Loucy (cell line): ENCODE results near the gene COL11A2.

ENCODE experiments used
- H2AFZ ChIP-seq: fragments of 200-600 bp; sonication (generic); 2 replicates; pipeline ENCODE4 v1.6.0; 2016; ENCODE audit warnings: antibody characterized with exemption, mild to moderate bottlenecking, low read length, moderate library complexity
- H3F3A ChIP-seq: fragments of 200-600 bp; 2 replicates; pipeline ENCODE4 v1.6.0; 2016; ENCODE audit warnings: antibody characterized with exemption, low read depth, mild to moderate bottlenecking
- H3K27me3 ChIP-seq: fragments of 200-600 bp; sonication (generic); 2 replicates; pipeline ENCODE4 v1.6.1; 2014; ENCODE audit warnings: low read length, mild to moderate bottlenecking; ENCODE audit not compliant: insufficient read depth, poor library complexity, severe bottlenecking
- H3K36me3 ChIP-seq: fragments of 200-600 bp; sonication (generic); 2 replicates; pipeline ENCODE4 v1.6.1; 2016; ENCODE audit warnings: low read length; ENCODE audit not compliant: insufficient read depth
- H3K4me1 ChIP-seq: fragments of 200-600 bp; sonication (generic); 2 replicates; pipeline ENCODE4 v1.5.1; 2014; ENCODE audit warnings: low read length, mild to moderate bottlenecking; ENCODE audit not compliant: insufficient read depth, poor library complexity, severe bottlenecking
- H3K4me2 ChIP-seq: fragments of 200-600 bp; sonication (generic); 2 replicates; pipeline ENCODE4 v1.6.0; 2014; ENCODE audit warnings: antibody characterized with exemption, low read length, low read depth, mild to moderate bottlenecking; ENCODE audit not compliant: poor library complexity, severe bottlenecking
- H3K4me3 ChIP-seq: fragments of 200-600 bp; sonication (generic); 2 replicates; pipeline ENCODE4 v1.5.1; 2014; ENCODE audit warnings: low read length, mild to moderate bottlenecking, mixed read lengths; ENCODE audit not compliant: poor library complexity, severe bottlenecking
- H3K79me2 ChIP-seq: fragments of 200-600 bp; sonication (generic); 2 replicates; pipeline ENCODE4 v1.6.1; 2014; ENCODE audit warnings: low read length; ENCODE audit not compliant: insufficient read depth
- H3K9ac ChIP-seq: fragments of 200-600 bp; sonication (generic); 2 replicates; pipeline ENCODE4 v1.6.0; 2014; ENCODE audit warnings: mild to moderate bottlenecking, low read depth, low read length, moderate library complexity; ENCODE audit not compliant: poor library complexity, severe bottlenecking
- H3K9me2 ChIP-seq: fragments of 200-600 bp; sonication (generic); replicated peaks from 2 replicates; pipeline ENCODE4 v1.6.1; 2016; ENCODE audit warnings: low read depth, low read length, mixed read lengths
- H3K9me3 ChIP-seq: fragments of 200-600 bp; sonication (generic); 2 replicates; pipeline ENCODE4 v1.6.1; 2014; ENCODE audit warnings: mild to moderate bottlenecking, antibody characterized with exemption, low read length, low read depth; ENCODE audit not compliant: insufficient read depth
- H4K20me1 ChIP-seq: fragments of 200-600 bp; sonication (generic); 2 replicates; pipeline ENCODE4 v1.6.0; 2014; ENCODE audit warnings: antibody characterized with exemption, low read length, mild to moderate bottlenecking; ENCODE audit not compliant: insufficient read depth, poor library complexity, severe bottlenecking
- EZH2phosphoT487 ChIP-seq: fragments of 200-600 bp; IDR thresholded peaks from 2 replicates; pipeline ENCODE4 v1.6.1; 2018; ENCODE audit warnings: antibody characterized with exemption, mild to moderate bottlenecking, moderate library complexity, borderline replicate concordance
- TF ChIP-seq, protein P1 (sequence below): fragments of 200-600 bp; sonication (generic); conservative IDR thresholded peaks from 2 replicates; pipeline ENCODE4 v1.5.1; 2014; ENCODE audit warnings: mild to moderate bottlenecking, antibody characterized with exemption, low read length

Gene COL11A2

DNA sequence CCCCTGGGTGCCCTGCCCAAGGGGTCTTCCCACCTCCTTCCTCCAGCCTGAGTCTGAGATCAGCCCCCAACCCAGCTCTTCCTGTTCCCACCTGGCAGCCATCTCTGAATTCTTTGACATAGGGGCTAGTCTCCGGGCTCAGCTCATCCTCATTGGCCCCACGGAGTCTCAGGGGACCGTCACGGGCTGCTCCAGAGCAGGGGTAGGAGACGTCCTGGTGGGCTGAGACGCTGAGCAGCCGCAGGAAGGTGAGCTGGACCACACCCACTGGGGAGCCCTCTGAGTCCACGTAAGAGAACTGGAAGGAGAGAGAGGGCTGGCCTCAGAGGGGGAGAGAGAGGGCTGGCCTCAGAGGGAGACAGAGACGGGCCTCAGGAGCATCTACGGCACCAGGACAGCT, 28.1 kb downstream of the COL11A2 start:
- Histone ChIP-seq H3K4me2 (no peak overlapping the region), H3K4me1 (peaks cover 15% of the 10 kb centered on the region), H3K4me3 (no peak overlapping the region), H3F3A (no peaks in the 10 kb centered on the region), H3K36me3 (no peaks in the 10 kb centered on the region), H2AFZ (no peak overlapping the region), H3K27me3 (no peaks in the 10 kb centered on the region), H3K9me3 (no peaks in the 10 kb centered on the region), H3K9ac (no peak overlapping the region), H3K79me2 (no peaks in the 10 kb centered on the region), H3K9me2 (no peaks in the 10 kb centered on the region), H4K20me1 (no peaks in the 10 kb centered on the region)
- TF ChIP-seq, protein P1, sequence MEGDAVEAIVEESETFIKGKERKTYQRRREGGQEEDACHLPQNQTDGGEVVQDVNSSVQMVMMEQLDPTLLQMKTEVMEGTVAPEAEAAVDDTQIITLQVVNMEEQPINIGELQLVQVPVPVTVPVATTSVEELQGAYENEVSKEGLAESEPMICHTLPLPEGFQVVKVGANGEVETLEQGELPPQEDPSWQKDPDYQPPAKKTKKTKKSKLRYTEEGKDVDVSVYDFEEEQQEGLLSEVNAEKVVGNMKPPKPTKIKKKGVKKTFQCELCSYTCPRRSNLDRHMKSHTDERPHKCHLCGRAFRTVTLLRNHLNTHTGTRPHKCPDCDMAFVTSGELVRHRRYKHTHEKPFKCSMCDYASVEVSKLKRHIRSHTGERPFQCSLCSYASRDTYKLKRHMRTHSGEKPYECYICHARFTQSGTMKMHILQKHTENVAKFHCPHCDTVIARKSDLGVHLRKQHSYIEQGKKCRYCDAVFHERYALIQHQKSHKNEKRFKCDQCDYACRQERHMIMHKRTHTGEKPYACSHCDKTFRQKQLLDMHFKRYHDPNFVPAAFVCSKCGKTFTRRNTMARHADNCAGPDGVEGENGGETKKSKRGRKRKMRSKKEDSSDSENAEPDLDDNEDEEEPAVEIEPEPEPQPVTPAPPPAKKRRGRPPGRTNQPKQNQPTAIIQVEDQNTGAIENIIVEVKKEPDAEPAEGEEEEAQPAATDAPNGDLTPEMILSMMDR: no peak
- TF ChIP-seq EZH2phosphoT487: no peak

DNA sequence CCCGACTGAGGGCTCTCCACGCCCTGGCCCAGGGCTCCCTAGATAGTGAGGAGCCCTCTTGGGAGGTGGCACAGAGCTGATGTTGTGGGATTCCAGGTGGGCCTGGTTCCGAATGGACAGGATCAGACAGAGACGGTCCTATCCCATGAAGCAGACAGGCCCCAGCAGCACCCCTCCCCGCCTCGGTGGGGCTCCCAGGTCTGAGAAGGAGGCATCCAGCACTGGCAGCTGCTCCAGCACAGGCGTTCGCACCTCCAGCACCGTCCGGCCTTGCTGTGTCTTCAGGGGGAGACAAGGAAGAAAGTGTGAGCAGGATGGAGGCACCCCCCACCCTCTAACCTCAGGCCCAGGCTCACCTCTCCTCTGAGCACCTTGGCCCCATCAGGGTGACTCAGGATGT, 28.7 kb downstream of the COL11A2 start:
- Histone ChIP-seq H3K79me2 (no peaks in the 10 kb centered on the region), H3K9me2 (no peaks in the 10 kb centered on the region), H3F3A (no peaks in the 10 kb centered on the region), H4K20me1 (no peaks in the 10 kb centered on the region), H3K4me1 (peaks cover 15% of the 10 kb centered on the region), H3K9ac (no peak overlapping the region), H3K36me3 (no peaks in the 10 kb centered on the region), H3K4me2 (no peak overlapping the region), H3K4me3 (no peak overlapping the region), H3K27me3 (no peaks in the 10 kb centered on the region), H3K9me3 (no peaks in the 10 kb centered on the region), H2AFZ (no peak overlapping the region)
- TF ChIP-seq, protein P1: no peak

DNA sequence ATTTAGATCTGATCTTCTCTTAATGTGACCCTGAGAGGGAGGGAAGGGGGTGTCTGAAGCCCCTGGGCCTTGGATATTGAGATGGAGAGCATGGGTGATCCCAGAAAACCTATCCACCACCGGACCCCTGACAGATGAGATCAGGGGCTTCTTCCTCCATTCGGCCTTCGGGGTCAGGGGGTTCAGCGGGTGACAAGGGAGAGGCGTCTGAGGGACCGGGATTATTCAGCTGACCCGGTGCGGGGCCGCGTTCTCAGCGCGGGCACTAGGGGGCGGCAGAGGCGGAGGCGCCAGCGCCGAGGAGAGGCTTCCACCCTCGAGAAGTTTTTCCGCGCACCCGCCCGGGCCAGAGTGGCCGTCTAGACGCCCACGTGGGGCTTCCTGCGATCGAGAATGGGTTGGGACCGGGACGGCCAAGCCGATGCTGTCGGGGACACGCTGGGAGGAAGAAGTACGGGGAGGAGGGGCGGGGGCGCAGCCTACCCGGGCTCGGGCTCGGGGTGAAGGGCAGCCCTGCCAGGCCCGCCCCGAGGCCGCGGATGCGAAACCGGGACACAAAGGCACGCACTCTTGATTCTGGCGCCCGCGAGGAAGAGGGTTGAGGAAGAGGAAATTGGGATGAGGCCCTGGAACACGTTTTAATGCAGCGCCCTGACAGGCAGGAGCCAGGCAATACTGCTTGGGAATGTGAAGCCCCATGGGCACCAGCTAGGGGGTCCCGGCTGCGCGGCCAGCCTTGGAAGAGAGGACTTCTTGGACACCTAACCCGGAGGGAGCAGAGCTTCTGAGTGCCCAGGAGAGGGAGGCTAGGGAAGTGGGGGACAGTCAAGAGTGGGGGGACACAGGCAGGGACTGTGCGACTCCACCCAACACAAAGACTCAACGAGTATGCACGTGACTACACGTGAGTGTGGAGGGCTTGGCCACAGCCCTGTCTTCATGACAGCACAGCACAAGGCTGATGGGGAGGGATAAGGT, 30.6 kb downstream of the COL11A2 start:
- Histone ChIP-seq H3K36me3 (no peaks in the 10 kb centered on the region), H3K27me3 (peaks cover 7% of the 10 kb centered on the region), H3K4me2 (peak overlapping the region; percentile 81), H3K9me3 (no peaks in the 10 kb centered on the region), H3K79me2 (no peaks in the 10 kb centered on the region), H4K20me1 (no peaks in the 10 kb centered on the region), H3K9ac (peak overlapping the region; percentile 51), H2AFZ (peak overlapping the region; percentile 91), H3K9me2 (no peaks in the 10 kb centered on the region), H3F3A (no peaks in the 10 kb centered on the region), H3K4me1 (peaks cover 15% of the 10 kb centered on the region), H3K4me3 (peak overlapping the region; percentile 68)
- TF ChIP-seq EZH2phosphoT487: no peak
- TF ChIP-seq, protein P1: peak; percentile 82
